Activated T-cell treated with anti-CD3 and anti-CD28 coated beads, Interleukin-2, amount 50 U/mL, for 24 hours (primary cell): ENCODE data around the gene DIS3L2.

Source experiments
- DNase-seq: peaks from one replicate; pipeline ENCODE4 v3.0.0-alpha.2; 2020
- H3K27ac Mint-ChIP-seq: 2 replicates; pipeline ENCODE4 v1.8.0; 2020; ENCODE audit warnings: mild to moderate bottlenecking, mixed read lengths
- H3K27me3 Mint-ChIP-seq: 2 replicates; pipeline ENCODE4 v1.8.0; 2020; ENCODE audit warnings: mixed read lengths
- H3K36me3 Mint-ChIP-seq: 2 replicates; pipeline ENCODE4 v1.8.0; 2020; ENCODE audit warnings: low read depth, mixed read lengths
- H3K4me1 Mint-ChIP-seq: 2 replicates; pipeline ENCODE4 v1.8.0; 2020; ENCODE audit warnings: low read depth, mixed read lengths
- H3K4me3 Mint-ChIP-seq: 2 replicates; pipeline ENCODE4 v1.8.0; 2020; ENCODE audit warnings: mild to moderate bottlenecking, moderate library complexity, mixed read lengths
- H3K9me3 Mint-ChIP-seq: 2 replicates; pipeline ENCODE4 v1.8.0; 2020; ENCODE audit warnings: mixed read lengths

Gene DIS3L2

DNA sequence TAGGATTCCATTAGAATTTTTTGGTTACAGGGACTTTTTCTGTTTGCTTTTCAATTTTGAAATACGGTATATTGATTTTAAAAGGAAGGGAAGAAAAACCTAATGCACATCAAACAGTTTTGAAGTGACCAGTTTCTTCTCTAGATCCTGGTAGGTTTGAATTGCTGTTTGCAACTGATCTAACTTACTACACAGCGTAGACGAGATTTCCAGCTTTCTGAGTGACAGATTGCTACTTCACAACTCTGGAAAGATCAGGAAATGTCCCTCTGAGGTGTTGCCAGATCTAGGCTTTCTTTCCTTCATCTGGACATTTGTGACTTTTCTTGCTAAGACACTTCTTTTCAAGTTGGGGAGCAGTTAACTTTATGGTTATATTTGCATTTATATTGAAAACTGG lies 112.2 kb downstream of the DIS3L2 start:
- Mint-ChIP-seq H3K27me3 (no peaks in the 10 kb centered on the region), H3K4me1 (peaks cover 62% of the 10 kb centered on the region), H3K9me3 (no peaks in the 10 kb centered on the region), H3K27ac (no peak overlapping the region), H3K36me3 (peaks cover 1% of the 10 kb centered on the region), H3K4me3 (no peak overlapping the region)
- no peak for DNase-seq

DNA sequence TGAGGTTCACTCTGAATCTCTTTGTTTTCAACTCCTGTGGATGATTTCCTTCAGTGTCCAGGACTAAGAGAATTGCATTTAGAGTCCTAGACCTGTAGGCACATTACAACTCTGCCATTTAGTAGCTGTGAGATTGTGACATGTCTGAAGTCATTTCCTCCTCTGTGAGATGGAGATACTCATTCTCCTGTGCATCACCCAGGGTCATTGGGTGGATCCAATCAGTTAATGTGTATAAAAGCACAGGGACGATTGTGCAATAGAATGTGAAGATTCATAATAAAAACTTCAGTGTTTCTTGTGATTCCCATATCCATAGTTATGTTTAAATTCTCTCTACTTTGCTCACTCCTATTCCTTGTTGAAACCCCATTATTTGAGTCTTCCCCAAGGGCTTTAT lies 113.6 kb downstream of the DIS3L2 start:
- DNase-seq, result no peak
- H3K36me3 Mint-ChIP-seq, result peaks cover 7% of the 10 kb centered on the region
- no peak overlapping the region for H3K27ac Mint-ChIP-seq
- peaks cover 2% of the 10 kb centered on the region for H3K9me3 Mint-ChIP-seq
- no peak overlapping the region for H3K4me3 Mint-ChIP-seq
- no peaks in the 10 kb centered on the region for H3K27me3 Mint-ChIP-seq
- H3K4me1 Mint-ChIP-seq, result peaks cover 53% of the 10 kb centered on the region

DNA sequence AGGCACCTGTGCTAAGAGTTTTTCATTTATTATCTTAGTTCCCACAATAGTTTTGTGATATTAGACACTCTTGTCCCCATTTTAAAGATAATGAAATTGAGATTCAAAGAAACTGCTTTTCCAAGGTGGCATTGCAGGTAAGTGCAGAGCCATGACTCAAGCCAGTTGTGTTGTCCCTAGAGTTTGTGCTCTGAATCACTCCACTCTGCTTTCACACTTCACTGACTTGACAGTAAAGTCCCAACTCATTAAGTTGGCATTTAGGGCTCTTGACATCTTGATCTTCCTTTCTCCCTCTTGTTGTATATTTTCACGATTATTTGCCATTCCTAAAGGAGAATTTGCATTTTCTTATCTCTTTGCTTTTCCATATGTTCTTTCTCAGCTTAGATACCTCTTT lies 114.3 kb downstream of the DIS3L2 start:
- H3K9me3 Mint-ChIP-seq, result peaks cover 4% of the 10 kb centered on the region
- H3K4me1 Mint-ChIP-seq, result peaks cover 50% of the 10 kb centered on the region
- H3K4me3 Mint-ChIP-seq, result no peak overlapping the region

DNA sequence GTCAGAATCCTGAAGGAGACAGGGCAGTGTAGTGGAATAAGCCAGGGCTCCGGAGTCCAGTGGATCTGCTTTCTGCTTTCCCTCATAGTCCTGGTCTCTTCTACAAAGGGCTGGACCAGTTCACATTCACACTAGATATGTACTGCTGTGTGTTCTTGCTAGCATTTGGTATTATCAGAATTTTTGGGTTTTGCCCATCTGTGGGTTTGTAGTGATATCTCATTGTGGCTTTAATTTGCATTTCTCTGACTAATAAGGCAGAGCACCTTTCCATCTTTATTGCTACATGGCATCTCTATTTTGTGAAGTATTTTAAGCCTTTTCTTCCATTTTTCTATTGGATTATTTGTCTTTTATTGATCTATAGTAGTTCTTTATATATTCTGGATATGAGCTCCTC lies 114.8 kb downstream of the DIS3L2 start:
- Mint-ChIP-seq H3K4me3 (no peak overlapping the region), H3K4me1 (peaks cover 47% of the 10 kb centered on the region), H3K27ac (no peak overlapping the region), H3K27me3 (no peaks in the 10 kb centered on the region), H3K9me3 (peaks cover 4% of the 10 kb centered on the region), H3K36me3 (peaks cover 12% of the 10 kb centered on the region)
- DNase-seq, result no peak

More for the DNA sequence above, 114.3 kb downstream of the DIS3L2 start:
- no peak overlapping the region for H3K27ac Mint-ChIP-seq
- H3K27me3 Mint-ChIP-seq, result no peaks in the 10 kb centered on the region
- H3K36me3 Mint-ChIP-seq, result peaks cover 8% of the 10 kb centered on the region
- no peak for DNase-seq

DNA sequence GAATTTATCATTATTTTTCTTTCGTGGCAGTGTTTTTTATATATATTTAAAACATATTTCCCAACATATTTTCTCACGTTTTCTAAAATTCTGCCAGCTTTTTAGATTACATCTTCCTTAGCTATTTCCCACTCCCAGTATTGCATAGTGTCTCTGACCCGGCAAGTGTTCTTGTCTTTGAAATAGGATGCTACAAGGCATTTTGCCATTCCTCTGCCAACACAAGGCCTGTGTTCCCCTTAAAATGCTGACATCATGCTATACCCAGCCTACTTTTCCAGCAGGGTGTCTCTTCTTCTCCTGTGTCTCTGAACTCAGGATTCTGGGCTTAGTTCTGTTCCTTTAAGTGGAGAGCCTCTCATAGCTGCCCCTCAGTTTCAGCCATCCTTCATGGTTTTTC lies 115.2 kb downstream of the DIS3L2 start:
- Mint-ChIP-seq H3K4me1 (peaks cover 42% of the 10 kb centered on the region), H3K4me3 (no peak overlapping the region), H3K27ac (no peak overlapping the region), H3K36me3 (peaks cover 15% of the 10 kb centered on the region), H3K27me3 (no peaks in the 10 kb centered on the region), H3K9me3 (peaks cover 4% of the 10 kb centered on the region)
- no peak for DNase-seq

DNA sequence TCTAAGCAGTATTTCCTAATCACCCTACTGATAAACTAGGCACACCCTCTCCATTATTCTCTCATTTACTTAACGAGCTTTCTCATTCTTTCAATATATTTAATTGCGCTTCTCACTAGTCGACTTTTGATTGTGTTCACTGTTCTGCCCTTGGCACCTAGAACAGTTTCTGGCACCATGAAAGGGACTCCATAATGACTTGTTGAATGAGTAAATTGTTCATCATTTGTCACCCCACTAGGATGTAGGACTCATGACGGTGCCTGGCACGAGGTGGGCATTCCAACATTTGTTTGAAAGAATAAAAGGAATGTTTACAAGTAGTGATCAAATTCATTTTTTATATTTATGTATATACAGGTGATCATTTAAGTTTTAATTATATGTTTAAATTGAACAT lies 123.7 kb downstream of the DIS3L2 start:
- no peak overlapping the region for H3K4me3 Mint-ChIP-seq
- H3K27me3 Mint-ChIP-seq, result no peaks in the 10 kb centered on the region
- peaks cover 50% of the 10 kb centered on the region for H3K36me3 Mint-ChIP-seq
- peaks cover 7% of the 10 kb centered on the region for H3K9me3 Mint-ChIP-seq
- no peak overlapping the region for H3K27ac Mint-ChIP-seq
- peaks cover 2% of the 10 kb centered on the region for H3K4me1 Mint-ChIP-seq
- no peak for DNase-seq

DNA sequence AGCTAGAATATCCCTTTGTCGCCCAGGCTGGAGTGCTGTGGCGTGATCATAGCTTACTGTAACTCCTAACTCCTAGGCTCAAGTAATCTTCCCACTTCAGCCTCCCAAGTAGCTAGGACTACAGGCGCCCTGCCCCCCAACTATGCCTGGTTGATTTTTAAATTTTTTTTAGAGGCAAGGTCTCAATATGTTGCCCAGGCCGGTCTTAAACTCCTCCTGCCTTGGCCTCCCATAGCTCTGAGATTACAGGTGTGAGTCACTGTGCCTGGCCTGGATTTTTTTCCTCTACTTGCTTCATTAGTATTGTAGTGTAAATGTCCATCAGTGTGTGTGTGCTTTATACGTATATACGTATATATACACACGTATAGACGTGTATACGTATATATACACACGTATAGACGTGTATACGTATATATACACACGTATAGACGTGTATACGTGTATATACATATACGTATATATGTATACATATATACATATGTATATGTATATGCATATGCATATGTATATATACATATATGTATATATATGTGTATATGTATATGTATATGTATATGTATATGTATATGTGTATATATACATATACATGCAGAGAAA lies 124.4 kb downstream of the DIS3L2 start:
- Mint-ChIP-seq H3K27ac (no peak overlapping the region), H3K27me3 (no peaks in the 10 kb centered on the region), H3K9me3 (peaks cover 7% of the 10 kb centered on the region), H3K36me3 (peaks cover 57% of the 10 kb centered on the region), H3K4me1 (peaks cover 2% of the 10 kb centered on the region), H3K4me3 (no peak overlapping the region)
- no peak for DNase-seq

DNA sequence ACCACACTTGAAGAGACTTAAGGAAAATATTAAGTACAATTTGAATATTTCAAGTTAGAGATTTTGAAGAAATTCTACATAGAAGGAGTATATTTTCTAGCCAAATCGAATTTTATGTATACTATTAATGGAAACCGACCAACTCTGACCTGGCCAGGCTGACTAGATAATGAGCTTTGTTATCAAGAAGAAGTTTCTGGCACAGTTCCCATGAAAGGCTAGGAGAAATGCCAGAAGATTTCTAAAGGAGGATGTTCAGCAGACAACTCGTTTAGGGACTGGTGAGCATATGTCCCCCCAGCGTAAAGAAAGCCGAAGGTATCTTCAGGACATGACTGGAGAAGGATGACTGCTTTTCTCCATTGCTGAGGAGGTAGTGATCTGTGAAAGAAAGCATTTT lies 127.3 kb downstream of the DIS3L2 start:
- Mint-ChIP-seq H3K27ac (no peak overlapping the region), H3K4me3 (no peak overlapping the region), H3K36me3 (peaks cover 61% of the 10 kb centered on the region), H3K27me3 (no peaks in the 10 kb centered on the region), H3K9me3 (peaks cover 14% of the 10 kb centered on the region), H3K4me1 (peaks cover 3% of the 10 kb centered on the region)
- DNase-seq, result no peak

DNA sequence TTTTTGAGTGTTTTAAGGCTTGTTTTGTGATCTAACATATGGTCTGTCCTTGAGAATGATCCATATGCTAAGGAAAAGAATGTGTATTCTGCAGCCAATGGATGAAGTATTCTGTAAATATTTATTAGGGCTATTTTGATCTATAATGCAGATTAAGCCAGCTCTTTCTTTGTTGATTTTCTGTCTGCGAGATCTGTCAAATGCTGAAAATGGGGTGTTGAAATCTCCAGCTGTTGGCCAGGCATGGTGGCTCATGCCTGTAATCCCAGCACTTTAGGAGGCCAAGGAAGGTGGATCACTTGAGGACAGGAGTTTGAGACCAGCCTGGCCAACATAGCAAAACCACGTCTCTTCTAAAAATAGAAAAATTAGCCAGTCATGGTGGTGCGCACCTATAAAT lies 132.7 kb downstream of the DIS3L2 start:
- Mint-ChIP-seq H3K36me3 (peaks cover 94% of the 10 kb centered on the region), H3K9me3 (peaks cover 37% of the 10 kb centered on the region)

DNA sequence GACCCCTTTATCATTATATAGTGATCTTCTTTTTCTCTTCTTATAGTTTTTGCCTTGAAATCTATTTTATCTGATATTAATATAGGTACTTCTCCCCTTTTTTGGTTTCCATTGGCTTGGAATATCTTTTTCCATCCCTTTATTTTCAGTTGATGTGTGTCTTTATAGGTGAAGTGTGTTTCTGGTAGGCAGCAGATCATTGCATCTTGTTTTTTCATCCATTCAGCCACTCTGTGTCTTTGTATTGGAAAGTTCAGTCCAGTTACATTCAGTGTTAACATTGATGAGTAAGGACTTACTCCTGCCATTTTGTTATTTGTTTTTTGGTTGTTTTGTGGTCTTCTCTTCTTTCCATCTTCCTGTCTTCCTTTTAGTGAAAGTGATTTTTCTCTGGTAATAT lies 133.4 kb downstream of the DIS3L2 start:
- Mint-ChIP-seq H3K9me3 (peaks cover 37% of the 10 kb centered on the region), H3K27ac (no peak overlapping the region), H3K4me1 (peaks cover 1% of the 10 kb centered on the region), H3K27me3 (no peaks in the 10 kb centered on the region), H3K36me3 (peaks cover 91% of the 10 kb centered on the region), H3K4me3 (no peak overlapping the region)
- no peak for DNase-seq

More for the DNA sequence above, 132.7 kb downstream of the DIS3L2 start:
- no peak overlapping the region for H3K27ac Mint-ChIP-seq
- no peak for DNase-seq
- peaks cover 1% of the 10 kb centered on the region for H3K4me1 Mint-ChIP-seq
- H3K27me3 Mint-ChIP-seq, result no peaks in the 10 kb centered on the region
- H3K4me3 Mint-ChIP-seq, result no peak overlapping the region

DNA sequence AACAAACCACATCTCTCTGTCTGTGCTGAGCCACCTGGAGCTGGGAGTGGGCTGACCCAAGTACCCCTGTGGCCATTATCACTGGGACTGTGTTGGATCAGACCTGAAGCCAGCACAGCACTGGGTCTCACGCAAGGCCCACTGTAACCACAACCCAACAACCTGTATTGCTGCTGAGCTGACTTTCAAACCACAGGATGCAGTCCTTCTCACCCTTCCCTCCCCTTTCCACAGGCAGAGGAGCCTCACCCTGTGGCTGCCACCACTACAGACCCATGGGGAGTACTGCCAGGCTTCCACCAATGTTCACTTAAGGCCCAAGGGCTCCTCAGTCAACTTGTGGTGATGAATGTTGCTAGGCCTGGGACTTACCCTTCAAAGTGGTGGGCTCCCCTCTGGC lies 135.7 kb downstream of the DIS3L2 start:
- H3K4me3 Mint-ChIP-seq, result no peak overlapping the region
- H3K36me3 Mint-ChIP-seq, result peaks cover 77% of the 10 kb centered on the region
- peaks cover 31% of the 10 kb centered on the region for H3K9me3 Mint-ChIP-seq
- H3K4me1 Mint-ChIP-seq, result peaks cover 1% of the 10 kb centered on the region
- DNase-seq, result no peak
- no peaks in the 10 kb centered on the region for H3K27me3 Mint-ChIP-seq
- H3K27ac Mint-ChIP-seq, result no peak overlapping the region

DNA sequence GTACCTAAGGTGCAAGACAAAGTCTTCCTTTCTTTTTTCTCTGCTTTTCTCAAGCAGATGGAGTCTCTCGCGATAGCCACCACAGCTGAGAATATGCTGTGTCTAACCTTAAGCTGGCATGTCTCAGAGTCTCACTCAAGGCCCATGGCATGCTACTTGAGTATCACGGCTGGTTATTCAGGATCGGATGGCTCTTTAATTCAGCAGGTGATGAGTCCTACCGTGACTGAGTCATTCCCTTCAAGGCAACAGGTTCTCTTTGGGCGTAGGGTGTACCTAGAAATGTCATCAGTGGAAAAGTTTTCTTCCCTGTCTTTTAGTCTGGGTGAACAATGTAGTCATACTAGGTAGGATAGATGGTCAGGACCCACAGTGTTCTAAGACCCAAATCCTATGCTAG lies 136.2 kb downstream of the DIS3L2 start:
- Mint-ChIP-seq H3K4me1 (peaks cover under 1% of the 10 kb centered on the region), H3K36me3 (peaks cover 75% of the 10 kb centered on the region), H3K27ac (no peak overlapping the region), H3K9me3 (peaks cover 30% of the 10 kb centered on the region), H3K27me3 (no peaks in the 10 kb centered on the region), H3K4me3 (no peak overlapping the region)
- no peak for DNase-seq

DNA sequence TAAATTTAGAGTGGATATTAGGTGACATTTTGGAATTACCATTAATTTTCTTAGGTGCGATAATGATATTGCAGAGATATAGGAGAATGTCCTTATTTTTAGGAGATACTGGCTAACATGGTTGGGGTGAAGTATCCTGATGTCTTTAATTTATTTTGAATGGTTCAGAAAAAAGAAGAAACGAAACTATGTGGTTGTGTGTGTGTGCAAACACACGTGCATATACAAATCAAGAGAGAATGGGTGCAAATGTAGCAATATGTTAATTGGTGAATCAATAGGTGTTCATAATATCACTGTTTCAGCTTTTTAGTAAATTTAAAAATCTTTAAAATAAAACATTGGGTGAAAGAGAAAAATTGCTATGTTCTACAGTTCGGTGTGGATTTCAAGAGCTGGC lies 140.9 kb downstream of the DIS3L2 start:
- Mint-ChIP-seq H3K27me3 (no peaks in the 10 kb centered on the region), H3K9me3 (peaks cover under 1% of the 10 kb centered on the region), H3K27ac (no peak overlapping the region), H3K36me3 (peaks cover 41% of the 10 kb centered on the region), H3K4me3 (no peak overlapping the region), H3K4me1 (peaks cover 2% of the 10 kb centered on the region)
- DNase-seq, result no peak

DNA sequence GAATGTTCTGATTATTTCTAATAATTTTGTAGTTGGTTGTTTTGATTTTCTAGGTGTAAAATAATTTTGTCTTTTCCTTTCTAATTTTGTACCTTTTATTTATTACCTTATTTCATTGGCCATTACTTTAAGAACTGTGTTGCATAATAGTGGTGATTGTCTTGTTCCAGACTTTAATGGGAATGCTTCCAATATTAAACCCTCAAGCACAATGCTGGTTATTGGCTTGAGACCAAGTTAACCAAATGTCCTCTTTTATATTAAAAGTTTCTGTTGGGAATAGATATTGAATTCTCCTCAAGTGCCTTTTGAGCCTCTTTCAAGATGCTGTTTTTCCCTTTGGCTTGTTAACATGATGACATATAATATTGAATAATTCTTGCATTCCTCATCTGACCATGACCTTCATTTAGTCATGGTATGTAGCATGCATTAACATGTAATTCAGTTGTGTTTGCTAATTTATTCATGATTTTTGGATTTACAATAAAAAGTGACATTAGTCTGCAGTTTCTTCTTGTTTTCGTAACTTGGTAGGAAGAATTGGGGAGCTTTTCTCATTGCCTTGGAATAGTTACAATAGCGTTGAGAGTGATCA lies 141.7 kb downstream of the DIS3L2 start:
- Mint-ChIP-seq H3K27me3 (no peaks in the 10 kb centered on the region), H3K4me3 (no peak overlapping the region), H3K4me1 (peaks cover 2% of the 10 kb centered on the region), H3K36me3 (peaks cover 33% of the 10 kb centered on the region), H3K9me3 (no peaks in the 10 kb centered on the region), H3K27ac (no peak overlapping the region)
- no peak for DNase-seq

DNA sequence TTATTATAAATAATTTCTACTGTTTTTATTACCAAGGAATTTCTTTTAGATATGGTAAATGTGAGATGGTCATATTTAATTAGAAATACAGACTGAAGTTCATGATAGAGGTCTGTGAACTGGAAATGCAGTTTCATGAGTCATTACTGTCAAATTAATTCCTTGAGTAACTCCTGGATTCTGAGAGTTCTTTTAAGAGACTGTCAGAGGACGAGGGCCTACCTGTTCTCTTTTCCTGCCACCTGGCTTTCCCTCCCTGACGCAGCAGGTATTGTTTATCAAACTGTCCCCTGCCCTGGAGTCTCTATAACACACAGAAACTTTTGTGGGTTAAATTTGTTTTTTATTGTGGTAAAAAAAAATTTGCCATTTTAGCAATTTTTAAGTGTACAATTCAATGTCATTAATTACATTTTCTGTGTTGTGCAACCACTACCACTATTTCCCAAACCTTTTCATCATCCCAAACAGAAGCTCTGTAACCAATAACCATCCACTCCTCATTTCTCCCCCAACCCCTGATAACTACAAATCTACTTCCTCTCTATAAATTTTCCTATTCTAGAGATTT lies 142.6 kb downstream of the DIS3L2 start:
- H3K27ac Mint-ChIP-seq, result no peak overlapping the region
- H3K4me1 Mint-ChIP-seq, result peaks cover 2% of the 10 kb centered on the region
- no peak overlapping the region for H3K4me3 Mint-ChIP-seq
- peaks cover 26% of the 10 kb centered on the region for H3K36me3 Mint-ChIP-seq
- H3K9me3 Mint-ChIP-seq, result no peaks in the 10 kb centered on the region
- no peak for DNase-seq
- H3K27me3 Mint-ChIP-seq, result no peaks in the 10 kb centered on the region
